Neural cell (in vitro differentiated cells): ENCODE data around the gene ZNF93. TPM values are rescaled to one million over a fixed set of nuclear protein-coding genes. Genes with fewer than 3 reads are reported as not detected.
"Not testable (repeated sequence)": the region's sequence is repeated elsewhere in the genome, so short reads cannot be mapped to it uniquely, and the experiment has no call there.

Experiments
- H2AFZ ChIP-seq: fragments of 200-600, 300-800 bp; sonication (generic), shearing (Covaris generic); 2 replicates; pipeline ENCODE4 v1.6.0; 2014; ENCODE audit warnings: low read depth, mild to moderate bottlenecking, antibody characterized with exemption, low read length, moderate library complexity
- H3F3A ChIP-seq: fragments of 200-600 bp; shearing (Covaris generic); 2 replicates; pipeline ENCODE4 v1.6.1; 2016; ENCODE audit warnings: mild to moderate bottlenecking, moderate library complexity, mixed read lengths, antibody characterized with exemption, low read length; ENCODE audit not compliant: insufficient read depth, poor library complexity, severe bottlenecking
- H3K27ac ChIP-seq: fragments of 200-600, 300-800 bp; sonication (generic), shearing (Covaris generic); 2 replicates; pipeline ENCODE4 v1.5.1; 2014; ENCODE audit warnings: mild to moderate bottlenecking, low read length, moderate library complexity
- H3K27me3 ChIP-seq: fragments of 300-800, 200-600 bp; sonication (generic), shearing (Covaris generic); 2 replicates; pipeline ENCODE4 v1.6.0; 2014; ENCODE audit warnings: mild to moderate bottlenecking, low read depth, low read length, moderate library complexity; ENCODE audit not compliant: insufficient read depth
- H3K36me3 ChIP-seq: fragments of 300-800, 200-600 bp; sonication (generic), shearing (Covaris generic); 2 replicates; pipeline ENCODE4 v1.5.1; 2014; ENCODE audit warnings: mild to moderate bottlenecking, antibody characterized with exemption, low read length, moderate library complexity; ENCODE audit not compliant: insufficient read depth
- H3K4me2 ChIP-seq: fragments of 300-800, 200-600 bp; sonication (generic), shearing (Covaris generic); 2 replicates; pipeline ENCODE4 v1.6.0; 2014; ENCODE audit warnings: mild to moderate bottlenecking, low read length
- H3K4me3 ChIP-seq: fragments of 300-800, 200-600 bp; sonication (generic), shearing (Covaris generic); 2 replicates; pipeline ENCODE4 v1.5.1; 2014; ENCODE audit warnings: mild to moderate bottlenecking, low read length, moderate library complexity
- H3K79me2 ChIP-seq: fragments of 200-600 bp; shearing (Covaris generic); replicated peaks from 2 replicates; pipeline ENCODE4 v1.6.0; 2014; ENCODE audit warnings: mild to moderate bottlenecking, low read length, moderate library complexity; ENCODE audit not compliant: insufficient read depth
- H3K9ac ChIP-seq: fragments of 300-800, 200-600 bp; sonication (generic), shearing (Covaris generic); 2 replicates; pipeline ENCODE4 v1.6.1; 2016; ENCODE audit warnings: mild to moderate bottlenecking, low read length, mixed read lengths
- H3K9me2 ChIP-seq: fragments of 200-600 bp; shearing (Covaris generic); 2 replicates; pipeline ENCODE4 v1.6.1; 2016; ENCODE audit warnings: mild to moderate bottlenecking, low read length, mixed read lengths; ENCODE audit not compliant: insufficient read depth
- H3K9me3 ChIP-seq: fragments of 200-600, 300-800 bp; sonication (generic), shearing (Covaris generic); 2 replicates; pipeline ENCODE4 v1.6.1; 2016; ENCODE audit warnings: mild to moderate bottlenecking, mixed run types, low read length, moderate library complexity, mixed read lengths
- H4K20me1 ChIP-seq: fragments of 200-600 bp; shearing (Covaris generic); 2 replicates; pipeline ENCODE4 v1.6.1; 2016; ENCODE audit warnings: mild to moderate bottlenecking, mixed run types; ENCODE audit not compliant: insufficient read depth
- CTCF ChIP-seq: fragments of 450-650 bp; IDR thresholded peaks from 2 replicates; pipeline ENCODE4 v1.5.1; 2014; ENCODE audit warnings: antibody characterized with exemption, mild to moderate bottlenecking, moderate library complexity; ENCODE audit not compliant: poor library complexity, severe bottlenecking
- EP300 ChIP-seq: fragments of 450-650 bp; conservative IDR thresholded peaks from 2 replicates; pipeline ENCODE4 v1.6.1; 2014; ENCODE audit warnings: antibody characterized with exemption, mild to moderate bottlenecking, moderate library complexity; ENCODE audit not compliant: poor library complexity, severe bottlenecking
- EZH2 ChIP-seq: fragments of 200-600, 300-800 bp; shearing (Covaris generic), sonication (generic); IDR thresholded peaks from 2 replicates; pipeline ENCODE4 v1.6.1; 2014; ENCODE audit warnings: antibody characterized with exemption, low read length, borderline replicate concordance, mild to moderate bottlenecking; ENCODE audit not compliant: insufficient read depth, poor library complexity, severe bottlenecking
- MXI1 ChIP-seq: fragments of 450-650 bp; conservative IDR thresholded peaks from 2 replicates; pipeline ENCODE4 v1.6.1; 2014; ENCODE audit warnings: antibody characterized with exemption, mild to moderate bottlenecking; ENCODE audit not compliant: poor library complexity, severe bottlenecking
- POLR2AphosphoS5 ChIP-seq: IDR thresholded peaks from 2 replicates; pipeline ENCODE4 v1.6.1; 2012
- RAD21 ChIP-seq: fragments of 450-650 bp; conservative IDR thresholded peaks from 2 replicates; pipeline ENCODE4 v1.6.1; 2014; ENCODE audit warnings: antibody characterized with exemption, mild to moderate bottlenecking, moderate library complexity
- REST ChIP-seq: IDR thresholded peaks from 2 replicates; pipeline ENCODE4 v1.6.1; 2012; ENCODE audit warnings: borderline replicate concordance
- SMC3 ChIP-seq: fragments of 450-650 bp; conservative IDR thresholded peaks from 2 replicates; pipeline ENCODE4 v1.6.1; 2014; ENCODE audit warnings: antibody characterized with exemption, mild to moderate bottlenecking, moderate library complexity; ENCODE audit not compliant: poor library complexity
- TAF1 ChIP-seq: IDR thresholded peaks from 2 replicates; pipeline ENCODE4 v1.6.1; 2012; ENCODE audit warnings: low read depth
- polyA plus RNA-seq: library from polyadenylated mRNA; depleted of rRNA; stranded (reverse); fragments of >200 nt; gene quantifications from 2 replicates; pipeline ENCODE4 v1.2.3, GENCODE V29; 2014

ZNF93 gene
- polyA plus RNA-seq, 1 donor from 2014 or later: 14.9 TPM

GRCh38 chr19:19959151-19959799 lies 58.5 kb downstream of the ZNF93 start:
- H3K9ac ChIP-seq, H3F3A ChIP-seq, H4K20me1 ChIP-seq, H3K36me3 ChIP-seq, H3K9me2 ChIP-seq, H3K27ac ChIP-seq, H3K9me3 ChIP-seq, H3K79me2 ChIP-seq, H3K27me3 ChIP-seq, H3K4me3 ChIP-seq, H3K4me2 ChIP-seq, H2AFZ ChIP-seq: not testable (repeated sequence)
- TF ChIP-seq CTCF: peak; percentile 49
- peak; percentile 32 for TF ChIP-seq RAD21
- peak; percentile 45 for TF ChIP-seq SMC3

GRCh38 chr19:19964416-19964815 lies 63.7 kb downstream of the ZNF93 start:
- Histone ChIP-seq H3K9me3 (no peaks in the 10 kb centered on the region), H3K4me3 (no peak overlapping the region), H3K9ac (no peak overlapping the region), H2AFZ (no peak overlapping the region), H3K79me2 (no peaks in the 10 kb centered on the region), H3K27me3 (no peaks in the 10 kb centered on the region), H3K27ac (no peak overlapping the region), H3F3A (no peaks in the 10 kb centered on the region), H4K20me1 (no peaks in the 10 kb centered on the region), H3K36me3 (no peaks in the 10 kb centered on the region), H3K4me2 (no peak overlapping the region), H3K9me2 (no peaks in the 10 kb centered on the region)
- TF ChIP-seq RAD21: no peak
- no peak for TF ChIP-seq REST
- TF ChIP-seq SMC3: no peak
- TF ChIP-seq CTCF: no peak
- no peak for TF ChIP-seq POLR2AphosphoS5
- no peak for TF ChIP-seq TAF1
- no peak for TF ChIP-seq MXI1
- TF ChIP-seq EP300: no peak
- TF ChIP-seq EZH2: no peak

GRCh38 chr19:19966126-19966525 lies 65.4 kb downstream of the ZNF93 start:
- not testable (repeated sequence) for H3K27me3 ChIP-seq, H3K27ac ChIP-seq, H3K9me3 ChIP-seq, H3F3A ChIP-seq, H3K4me3 ChIP-seq, H3K36me3 ChIP-seq, H4K20me1 ChIP-seq, H3K9ac ChIP-seq, H3K9me2 ChIP-seq, H3K79me2 ChIP-seq, H2AFZ ChIP-seq, H3K4me2 ChIP-seq
